Heart left ventricle (tissue), 16 donors: ENCODE data around the gene ADSS1. TPM values are rescaled to one million over a fixed set of nuclear protein-coding genes. Genes with fewer than 3 reads are reported as not detected.

Source experiments
- ATAC-seq, 4 donors: fragments of 200-7000 bp; cut with Tn5 transposase; one replicate each; pipeline ENCODE4 v1.9.1; 2020 to 2022; ENCODE audit warnings: moderate library complexity in 4 of 4, mild to moderate bottlenecking in 3 of 4, moderate number of reproducible peaks in 1 of 4
- DNase-seq, 5 donors: peaks; one replicate each; pipeline ENCODE4 v3.0.0-alpha.2; 2020
- H3K27ac ChIP-seq, 12 donors: fragments of 200-600 bp; sonication (generic) in 4 of 12; one replicate each; pipeline versions ENCODE4 v1.5.0 to v1.8.0; 2016 to 2022; ENCODE audit warnings: mild to moderate bottlenecking in 2 of 12
- H3K27me3 ChIP-seq, 9 donors: fragments of 200-600 bp; sonication (generic) in 2 of 9; one replicate each; pipeline versions ENCODE4 v1.5.1 to v1.8.0; 2016 to 2022; ENCODE audit warnings: mild to moderate bottlenecking in 3 of 9
- H3K36me3 ChIP-seq, 9 donors: fragments of 200-600 bp; sonication (generic) in 2 of 9; one replicate each; pipeline versions ENCODE4 v1.5.0 to v1.8.0; 2018 to 2022; ENCODE audit warnings: mild to moderate bottlenecking in 2 of 9
- H3K4me1 ChIP-seq, 12 donors: fragments of 200-600 bp; sonication (generic) in 4 of 12; one replicate each; pipeline versions ENCODE4 v1.5.0 to v1.8.0; 2016 to 2022; ENCODE audit warnings: mild to moderate bottlenecking in 3 of 12
- H3K4me3 ChIP-seq, 12 donors: fragments of 200-600 bp; sonication (generic) in 4 of 12; one replicate each; pipeline versions ENCODE4 v1.5.0 to v1.8.0; 2017 to 2022; ENCODE audit warnings: mild to moderate bottlenecking in 9 of 12, moderate library complexity in 4 of 12
- H3K9me3 ChIP-seq, 12 donors: fragments of 200-600 bp; sonication (generic) in 4 of 12; one replicate each; pipeline versions ENCODE4 v1.5.0 to v1.8.0; 2016 to 2022; ENCODE audit warnings: mild to moderate bottlenecking in 1 of 12
- POLR2A ChIP-seq, 2 donors: fragments of 450-650 bp; IDR thresholded peaks; one replicate each; pipeline ENCODE4 v1.6.1; 2017; ENCODE audit warnings: antibody characterized with exemption in 2 of 2, mild to moderate bottlenecking in 2 of 2, moderate library complexity in 2 of 2
- WGBS, 4 donors: extraction: QIAGEN DNeasy Blood & Tissue Kit in 2 of 4; methylation state at CpG; one replicate each; pipeline versions ENCODE4 v1.1.5 to v1.1.7; 2013 to 2018; 5-methylcytosine and 5-hydroxymethylcytosine counted together
- intact Hi-C, 10 donors: fragments of 100-400 bp; cut with DNase I; formaldehyde crosslinking; loops; one replicate each; pipeline versions ENCODE4 v1.11.1 to v1.14.2; 2022
- polyA plus RNA-seq, 2 donors: library from polyadenylated mRNA; stranded (reverse); fragments of 200-250 nt; gene quantifications; one replicate each; pipeline ENCODE4 v1.2.3, GENCODE V29; 2013
- total RNA-seq, 9 donors: library from RNA; depleted of rRNA in 2 of 9; stranded (reverse); fragments of >200 nt in 2 of 9; fragmentation: NEBNext Ultra II Directional in 3 of 9; extraction: Animal tissue kit (Norgen Biotek cat#: 25700) in 3 of 9; gene quantifications; one replicate each; pipeline versions ENCODE4 v1.1.0 to v1.2.4, GENCODE V29; 2016 to 2023
- TF ChIP-seq, protein P1 (sequence below), 12 donors: fragments of 200-600 bp; sonication (generic) in 4 of 12; IDR thresholded peaks; one replicate each; pipeline versions ENCODE4 v1.5.0 to v1.8.0; 2018 to 2022; ENCODE audit warnings: antibody characterized with exemption in 12 of 12, mild to moderate bottlenecking in 5 of 12
- donor health status: ischemic (EF 13 %, LVEDD 7.1; RV severe dilation, severe dysfunction).
- donor health status: healthy with polysubstance abuse.
- donor health status: DM: no; HTN: yes; CAD: no.
- donor health status: DM: no; HTN: no; CAD: no.
- donor health status: ischemic (EF 25% LVEDD 6.9; RV normal size, moderate dysfunction).
- donor health status: ischemic (EF 25% LVEDD 5.7; RV mildly dilated, moderate dysfunction).
- donor health status: healthy.
- donor health status: DM: yes; HTN: yes; CAD: no.
- donor health status: ischemic (EF 35%, LVEDD 5.7; RV mildly dilated, moderate dysfunction).
- donor health status: nonischemic (EF 11% LVEDD 7.7; RV severe dilation, severe dysfunction).
- donor health status: DM: yes; HTN: yes; CAD: no.
- donor health status: PGD.
- donor health status: ischemic (EF 29% LVEDD 5.4; RV normal size, mild dysfunction).
- donor health status: nonischemic (EF 23%, LVEDD 6.1; RV moderate dilation, normal function).

Gene ADSS1
- total and polyA plus RNA-seq, 11 donors, result 64.7 to 258 (median 160) TPM

DNA sequence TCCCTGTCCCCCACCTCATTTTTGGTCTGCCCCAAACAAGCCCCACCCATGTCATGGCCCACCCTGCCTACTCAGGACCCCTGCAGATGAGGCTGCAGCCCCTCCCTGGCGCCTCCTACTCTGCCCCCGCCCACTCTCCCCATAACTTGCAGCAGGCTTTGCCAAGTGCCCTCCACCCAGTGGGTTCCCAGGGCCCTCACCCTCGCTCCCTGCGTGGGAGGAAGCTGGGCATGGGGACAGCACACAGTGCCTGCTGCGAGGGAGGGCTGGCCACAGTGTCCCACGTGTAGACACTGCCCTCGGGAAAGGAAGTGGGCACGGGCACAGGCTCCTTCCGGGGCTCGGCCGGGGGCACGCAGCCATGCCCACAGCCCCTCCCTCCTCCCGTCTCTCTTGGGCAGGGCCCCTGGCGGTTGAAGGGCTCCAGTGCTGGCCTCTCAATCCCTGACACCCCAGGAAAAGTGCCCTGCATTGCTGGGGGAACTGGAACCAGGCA, 62.1 kb downstream of the ADSS1 start:
- H3K4me3 ChIP-seq, result no peak overlapping the region
- H3K27ac ChIP-seq, result peak overlapping the region in 2 of 12 donors; percentile 8 to 10
- peak in 2 of 5 donors; percentile 30 to 59 for DNase-seq
- H3K9me3 ChIP-seq, result no peaks in the 10 kb centered on the region
- H3K4me1 ChIP-seq, result peaks cover 0 to 59% (median 23%) of the 10 kb centered on the region in 12 donors
- no peak for TF ChIP-seq POLR2A (IDR thresholded peaks at IDR 0.05)
- TF ChIP-seq, protein P1, sequence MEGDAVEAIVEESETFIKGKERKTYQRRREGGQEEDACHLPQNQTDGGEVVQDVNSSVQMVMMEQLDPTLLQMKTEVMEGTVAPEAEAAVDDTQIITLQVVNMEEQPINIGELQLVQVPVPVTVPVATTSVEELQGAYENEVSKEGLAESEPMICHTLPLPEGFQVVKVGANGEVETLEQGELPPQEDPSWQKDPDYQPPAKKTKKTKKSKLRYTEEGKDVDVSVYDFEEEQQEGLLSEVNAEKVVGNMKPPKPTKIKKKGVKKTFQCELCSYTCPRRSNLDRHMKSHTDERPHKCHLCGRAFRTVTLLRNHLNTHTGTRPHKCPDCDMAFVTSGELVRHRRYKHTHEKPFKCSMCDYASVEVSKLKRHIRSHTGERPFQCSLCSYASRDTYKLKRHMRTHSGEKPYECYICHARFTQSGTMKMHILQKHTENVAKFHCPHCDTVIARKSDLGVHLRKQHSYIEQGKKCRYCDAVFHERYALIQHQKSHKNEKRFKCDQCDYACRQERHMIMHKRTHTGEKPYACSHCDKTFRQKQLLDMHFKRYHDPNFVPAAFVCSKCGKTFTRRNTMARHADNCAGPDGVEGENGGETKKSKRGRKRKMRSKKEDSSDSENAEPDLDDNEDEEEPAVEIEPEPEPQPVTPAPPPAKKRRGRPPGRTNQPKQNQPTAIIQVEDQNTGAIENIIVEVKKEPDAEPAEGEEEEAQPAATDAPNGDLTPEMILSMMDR (IDR thresholded peaks at IDR 0.05), result no peak
- WGBS, 4 donors, result 51 to 74% (median 62%) methylated on average over 11 to 12 of the region's 14 CpGs
- ATAC-seq, result peak; percentile 25 to 58 (median 32)
- intact Hi-C loops, result no loop called here
- H3K36me3 ChIP-seq, result peaks cover 0 to 53% (median 28%) of the 10 kb centered on the region in 9 donors
- no peaks in the 10 kb centered on the region for H3K27me3 ChIP-seq

GRCh38 chr14:104786726-104787675, 63.0 kb downstream of the ADSS1 start:
- Histone ChIP-seq H3K27ac (peak overlapping the region in 3 of 12 donors; percentile 5 to 78 (median 10)), H3K4me1 (peaks cover 0 to 67% (median 30%) of the 10 kb centered on the region in 12 donors), H3K9me3 (no peaks in the 10 kb centered on the region), H3K36me3 (peaks cover 0 to 60% (median 35%) of the 10 kb centered on the region in 9 donors), H3K27me3 (no peaks in the 10 kb centered on the region), H3K4me3 (no peak overlapping the region)
- DNase-seq, result peak in 1 of 5 donors; percentile 21
- WGBS, 4 donors, result 85 to 92% (median 85%) methylated on average over 23 to 30 of the region's 30 CpGs
- no peak for ATAC-seq
- intact Hi-C loops, result no loop called here
- TF ChIP-seq, protein P1 (IDR thresholded peaks at IDR 0.05), result no peak
- TF ChIP-seq POLR2A (IDR thresholded peaks at IDR 0.05), result no peak

DNA sequence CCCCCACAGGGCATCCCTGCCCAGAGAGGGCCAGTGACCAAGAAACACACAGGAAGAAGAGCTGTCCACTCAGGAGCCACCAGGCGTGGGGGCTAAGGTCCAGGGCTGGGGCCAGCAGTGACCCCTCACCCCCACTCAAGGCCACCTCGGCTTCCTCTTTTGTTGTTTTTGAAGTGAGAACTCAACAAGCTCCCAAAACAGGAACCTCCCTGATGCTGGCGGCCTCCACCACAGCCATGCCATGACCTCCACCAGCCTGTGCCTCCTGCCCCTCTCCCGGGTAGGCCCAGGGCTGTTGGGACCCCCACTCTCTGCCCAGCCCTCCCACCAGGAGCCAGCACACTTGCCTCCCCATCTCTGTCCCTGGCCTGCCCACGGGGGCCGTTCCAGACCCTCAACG, 63.7 kb downstream of the ADSS1 start:
- Histone ChIP-seq H3K4me3 (no peak overlapping the region), H3K4me1 (peaks cover 0 to 75% (median 37%) of the 10 kb centered on the region in 12 donors), H3K9me3 (no peaks in the 10 kb centered on the region), H3K27ac (peak overlapping the region in 1 of 12 donors; percentile 78), H3K36me3 (peaks cover 0 to 63% (median 35%) of the 10 kb centered on the region in 9 donors), H3K27me3 (no peaks in the 10 kb centered on the region)
- TF ChIP-seq POLR2A (IDR thresholded peaks at IDR 0.05), result no peak
- TF ChIP-seq, protein P1 (IDR thresholded peaks at IDR 0.05), result no peak
- ATAC-seq (no peak), DNase-seq (peak in 2 of 5 donors; percentile 53)
- intact Hi-C loops, result no loop called here
- WGBS, 4 donors, result 80 to 100% (median 87%) methylated on average over 7 of the region's 7 CpGs
